GM23338 (cell line): ENCODE results near the gene MFAP4. TPM values are rescaled to one million over a fixed set of nuclear protein-coding genes. Genes with fewer than 3 reads are reported as not detected.

Source experiments
- ATAC-seq: fragments of 200-7000 bp; cut with Tn5 transposase; 3 replicates; pipeline ENCODE4 v1.9.1; 2020
- DNase-seq: peaks from one replicate; pipeline ENCODE4 v3.0.0-alpha.2; 2015; ENCODE audit warnings: low spot score
- H2AFZ ChIP-seq: fragments of 200-600 bp; sonication (generic); 2 replicates; pipeline ENCODE4 v1.8.0; 2016; ENCODE audit warnings: antibody characterized with exemption, mild to moderate bottlenecking, moderate library complexity
- H3F3A ChIP-seq: fragments of 200-600 bp; sonication (generic); replicated peaks from 2 replicates; pipeline ENCODE4 v1.8.0; 2017; ENCODE audit warnings: antibody characterized with exemption, mixed run types, low read depth
- H3K27ac ChIP-seq: fragments of 200-600 bp; sonication (generic); 2 replicates; pipeline ENCODE4 v1.6.1; 2016; ENCODE audit warnings: low read depth
- H3K27me3 ChIP-seq: fragments of 200-600 bp; sonication (generic); 2 replicates; pipeline ENCODE4 v1.8.0; 2016; ENCODE audit warnings: mild to moderate bottlenecking, mixed run types, moderate library complexity; ENCODE audit not compliant: insufficient read depth
- H3K36me3 ChIP-seq: fragments of 200-600 bp; sonication (generic); 2 replicates; pipeline ENCODE4 v1.8.0; 2016; ENCODE audit warnings: mild to moderate bottlenecking; ENCODE audit not compliant: insufficient read depth
- H3K4me1 ChIP-seq: fragments of 200-600 bp; sonication (generic); 2 replicates; pipeline ENCODE4 v1.8.0; 2016; ENCODE audit warnings: mild to moderate bottlenecking, moderate library complexity; ENCODE audit not compliant: insufficient read depth
- H3K4me2 ChIP-seq: fragments of 200-600 bp; sonication (generic); 2 replicates; pipeline ENCODE4 v1.7.1; 2017; ENCODE audit warnings: mixed run types
- H3K4me3 ChIP-seq: fragments of 200-600 bp; sonication (generic); 2 replicates; pipeline ENCODE4 v1.6.1; 2016; ENCODE audit warnings: mixed run types
- H3K79me2 ChIP-seq: fragments of 200-600 bp; sonication (generic); replicated peaks from 2 replicates; pipeline ENCODE4 v1.8.0; 2017; ENCODE audit warnings: mild to moderate bottlenecking; ENCODE audit not compliant: insufficient read depth
- H3K9me2 ChIP-seq: fragments of 200-600 bp; sonication (generic); 2 replicates; pipeline ENCODE4 v1.8.0; 2017; ENCODE audit not compliant: insufficient read depth
- H4K20me1 ChIP-seq: fragments of 200-600 bp; sonication (generic); replicated peaks from 2 replicates; pipeline ENCODE4 v1.8.0; 2017; ENCODE audit warnings: mild to moderate bottlenecking; ENCODE audit not compliant: insufficient read depth
- H3K27ac Mint-ChIP-seq: 2 replicates; pipeline ENCODE4 v1.8.0; 2020; ENCODE audit warnings: inconsistent platforms, mild to moderate bottlenecking, moderate library complexity, mixed read lengths
- H3K27me3 Mint-ChIP-seq: 3 replicates; pipeline ENCODE4 v1.8.0; 2022; ENCODE audit warnings: low read depth, mild to moderate bottlenecking, moderate library complexity, mixed read lengths, inconsistent platforms; ENCODE audit not compliant: insufficient read depth, poor library complexity
- H3K36me3 Mint-ChIP-seq: 3 replicates; pipeline ENCODE4 v1.8.0; 2021; ENCODE audit warnings: low read depth, mild to moderate bottlenecking, inconsistent platforms, moderate library complexity, mixed read lengths
- H3K4me1 Mint-ChIP-seq: 3 replicates; pipeline ENCODE4 v1.8.0; 2020; ENCODE audit warnings: mild to moderate bottlenecking, inconsistent platforms, mixed read lengths
- H3K4me3 Mint-ChIP-seq: 3 replicates; pipeline ENCODE4 v1.8.0; 2021; ENCODE audit warnings: moderate library complexity, mild to moderate bottlenecking, inconsistent platforms, mixed read lengths
- H3K9me3 Mint-ChIP-seq: 3 replicates; pipeline ENCODE4 v1.8.0; 2020; ENCODE audit warnings: moderate library complexity, mild to moderate bottlenecking, inconsistent platforms, mixed read lengths
- EZH2phosphoT487 ChIP-seq: fragments of 200-600 bp; sonication (generic); IDR thresholded peaks from one replicate; pipeline ENCODE4 v1.8.1; 2018; ENCODE audit warnings: antibody characterized with exemption; ENCODE audit not compliant: unreplicated experiment
- POLR2AphosphoS5 ChIP-seq: IDR thresholded peaks from 2 replicates; pipeline ENCODE4 v1.6.1; 2016; ENCODE audit warnings: antibody characterized with exemption, low read depth
- STAT1 ChIP-seq: IDR thresholded peaks from one replicate; pipeline ENCODE4 v1.6.1; 2016; ENCODE audit warnings: antibody characterized with exemption; ENCODE audit not compliant: unreplicated experiment
- ZNF114 ChIP-seq: fragments of 250-450 bp; sonication (Bioruptor Pico); IDR thresholded peaks from 2 replicates; pipeline ENCODE4 v1.5.0; 2020; ENCODE audit warnings: mild to moderate bottlenecking, moderate library complexity
- ZNF331 ChIP-seq: fragments of 250-450 bp; sonication (Bioruptor Pico); IDR thresholded peaks from 2 replicates; pipeline ENCODE4 v1.5.0; 2020; ENCODE audit warnings: low read depth, mild to moderate bottlenecking, moderate library complexity
- polyA plus RNA-seq: library from polyadenylated mRNA; unstranded; fragments of >200 nt; fragmentation: Nextera tagmentation; extraction: Ambion mirVana; gene quantifications from 2 replicates; pipeline ENCODE4 v1.2.1, GENCODE V29; 2016
- total RNA-seq: library from RNA; depleted of rRNA; stranded (reverse); fragments of >200 nt; shearing (Covaris generic); gene quantifications from 2 replicates; pipeline ENCODE4 v1.2.3, GENCODE V29; 2014
- TF ChIP-seq, protein P1 (sequence below), 2 experiments: fragments of 200-600 bp in 1 of 2; sonication (generic) in 1 of 2; conservative IDR thresholded peaks; 2 replicates each; pipeline versions ENCODE4 v1.5.1 to v1.6.1; 2016 to 2017; ENCODE audit warnings: antibody characterized with exemption in 2 of 2, low read depth in 2 of 2, mild to moderate bottlenecking in 2 of 2, moderate library complexity in 1 of 2
- TF ChIP-seq, protein P2 (sequence below): IDR thresholded peaks from 2 replicates; pipeline ENCODE4 v1.6.1; 2016; ENCODE audit warnings: antibody characterized with exemption
- TF ChIP-seq, protein P3 (sequence below): IDR thresholded peaks from one replicate; pipeline ENCODE4 v1.6.1; 2018; ENCODE audit warnings: antibody characterized with exemption; ENCODE audit not compliant: unreplicated experiment

The MFAP4 gene
- total and polyA plus RNA-seq, 2 experiments from 2014 or later, result 7.7 to 9.7 TPM

DNA sequence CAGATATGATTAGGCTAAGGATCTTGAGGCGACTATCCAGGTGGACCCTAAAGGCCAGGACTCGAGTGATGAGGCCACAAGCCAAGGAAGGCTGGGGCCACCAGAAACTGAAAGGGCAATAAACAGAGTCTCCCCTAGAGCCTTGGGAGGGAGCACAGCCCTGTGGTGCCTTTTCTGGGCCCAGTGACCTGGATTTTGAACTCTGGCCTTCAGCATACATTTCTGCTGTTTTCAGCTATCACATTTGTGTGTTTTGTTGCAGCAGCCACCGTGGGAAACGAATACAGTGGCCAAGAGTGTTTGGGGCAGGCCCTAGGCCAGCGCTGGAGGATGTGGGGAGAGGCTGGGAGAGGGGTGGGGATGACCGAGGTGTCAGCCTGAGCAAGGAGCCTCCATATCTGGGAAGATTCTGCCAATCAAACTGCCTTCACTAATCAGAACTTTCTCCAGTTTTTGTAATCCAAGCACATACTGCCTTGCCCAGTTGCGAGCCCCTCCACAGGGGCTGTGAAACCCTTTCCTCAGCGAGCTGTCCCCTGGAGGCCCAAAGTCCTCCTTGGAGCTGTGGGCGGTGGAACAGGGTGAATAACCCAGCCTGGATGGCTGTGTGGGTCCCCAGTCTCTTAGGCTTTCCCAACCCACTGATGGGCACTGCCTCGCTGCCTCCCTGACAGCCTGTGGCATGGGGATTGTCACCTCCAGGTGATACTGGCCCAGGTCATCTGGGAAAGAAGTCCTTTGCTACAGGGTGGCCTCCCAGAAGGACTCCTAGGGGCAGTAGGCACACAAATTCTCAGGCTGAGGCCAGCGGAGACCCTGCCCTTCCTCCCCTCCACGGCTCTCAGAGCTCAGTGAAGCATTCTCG is 41.3 kb downstream of the MFAP4 start:
- no peak overlapping the region for H3K4me3 ChIP-seq
- H4K20me1 ChIP-seq, result no peaks in the 10 kb centered on the region
- peaks cover 11% of the 10 kb centered on the region for H3K27me3 Mint-ChIP-seq
- no peaks in the 10 kb centered on the region for H3F3A ChIP-seq
- peaks cover 7% of the 10 kb centered on the region for H3K4me1 ChIP-seq
- peaks cover 17% of the 10 kb centered on the region for H3K4me1 Mint-ChIP-seq
- H3K27me3 ChIP-seq, result no peaks in the 10 kb centered on the region
- no peak for TF ChIP-seq STAT1
- TF ChIP-seq ZNF114 (CRISPR knock-in tag), result no peak
- TF ChIP-seq, protein P1, sequence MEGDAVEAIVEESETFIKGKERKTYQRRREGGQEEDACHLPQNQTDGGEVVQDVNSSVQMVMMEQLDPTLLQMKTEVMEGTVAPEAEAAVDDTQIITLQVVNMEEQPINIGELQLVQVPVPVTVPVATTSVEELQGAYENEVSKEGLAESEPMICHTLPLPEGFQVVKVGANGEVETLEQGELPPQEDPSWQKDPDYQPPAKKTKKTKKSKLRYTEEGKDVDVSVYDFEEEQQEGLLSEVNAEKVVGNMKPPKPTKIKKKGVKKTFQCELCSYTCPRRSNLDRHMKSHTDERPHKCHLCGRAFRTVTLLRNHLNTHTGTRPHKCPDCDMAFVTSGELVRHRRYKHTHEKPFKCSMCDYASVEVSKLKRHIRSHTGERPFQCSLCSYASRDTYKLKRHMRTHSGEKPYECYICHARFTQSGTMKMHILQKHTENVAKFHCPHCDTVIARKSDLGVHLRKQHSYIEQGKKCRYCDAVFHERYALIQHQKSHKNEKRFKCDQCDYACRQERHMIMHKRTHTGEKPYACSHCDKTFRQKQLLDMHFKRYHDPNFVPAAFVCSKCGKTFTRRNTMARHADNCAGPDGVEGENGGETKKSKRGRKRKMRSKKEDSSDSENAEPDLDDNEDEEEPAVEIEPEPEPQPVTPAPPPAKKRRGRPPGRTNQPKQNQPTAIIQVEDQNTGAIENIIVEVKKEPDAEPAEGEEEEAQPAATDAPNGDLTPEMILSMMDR (conservative IDR thresholded peaks at IDR 0.05; ENCODE audit: low read depth in 2 of 2), result no peak
- no peak for TF ChIP-seq ZNF331 (CRISPR knock-in tag)
- no peak for TF ChIP-seq POLR2AphosphoS5
- TF ChIP-seq, protein P2, sequence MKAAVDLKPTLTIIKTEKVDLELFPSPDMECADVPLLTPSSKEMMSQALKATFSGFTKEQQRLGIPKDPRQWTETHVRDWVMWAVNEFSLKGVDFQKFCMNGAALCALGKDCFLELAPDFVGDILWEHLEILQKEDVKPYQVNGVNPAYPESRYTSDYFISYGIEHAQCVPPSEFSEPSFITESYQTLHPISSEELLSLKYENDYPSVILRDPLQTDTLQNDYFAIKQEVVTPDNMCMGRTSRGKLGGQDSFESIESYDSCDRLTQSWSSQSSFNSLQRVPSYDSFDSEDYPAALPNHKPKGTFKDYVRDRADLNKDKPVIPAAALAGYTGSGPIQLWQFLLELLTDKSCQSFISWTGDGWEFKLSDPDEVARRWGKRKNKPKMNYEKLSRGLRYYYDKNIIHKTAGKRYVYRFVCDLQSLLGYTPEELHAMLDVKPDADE, result no peak
- TF ChIP-seq, protein P3, sequence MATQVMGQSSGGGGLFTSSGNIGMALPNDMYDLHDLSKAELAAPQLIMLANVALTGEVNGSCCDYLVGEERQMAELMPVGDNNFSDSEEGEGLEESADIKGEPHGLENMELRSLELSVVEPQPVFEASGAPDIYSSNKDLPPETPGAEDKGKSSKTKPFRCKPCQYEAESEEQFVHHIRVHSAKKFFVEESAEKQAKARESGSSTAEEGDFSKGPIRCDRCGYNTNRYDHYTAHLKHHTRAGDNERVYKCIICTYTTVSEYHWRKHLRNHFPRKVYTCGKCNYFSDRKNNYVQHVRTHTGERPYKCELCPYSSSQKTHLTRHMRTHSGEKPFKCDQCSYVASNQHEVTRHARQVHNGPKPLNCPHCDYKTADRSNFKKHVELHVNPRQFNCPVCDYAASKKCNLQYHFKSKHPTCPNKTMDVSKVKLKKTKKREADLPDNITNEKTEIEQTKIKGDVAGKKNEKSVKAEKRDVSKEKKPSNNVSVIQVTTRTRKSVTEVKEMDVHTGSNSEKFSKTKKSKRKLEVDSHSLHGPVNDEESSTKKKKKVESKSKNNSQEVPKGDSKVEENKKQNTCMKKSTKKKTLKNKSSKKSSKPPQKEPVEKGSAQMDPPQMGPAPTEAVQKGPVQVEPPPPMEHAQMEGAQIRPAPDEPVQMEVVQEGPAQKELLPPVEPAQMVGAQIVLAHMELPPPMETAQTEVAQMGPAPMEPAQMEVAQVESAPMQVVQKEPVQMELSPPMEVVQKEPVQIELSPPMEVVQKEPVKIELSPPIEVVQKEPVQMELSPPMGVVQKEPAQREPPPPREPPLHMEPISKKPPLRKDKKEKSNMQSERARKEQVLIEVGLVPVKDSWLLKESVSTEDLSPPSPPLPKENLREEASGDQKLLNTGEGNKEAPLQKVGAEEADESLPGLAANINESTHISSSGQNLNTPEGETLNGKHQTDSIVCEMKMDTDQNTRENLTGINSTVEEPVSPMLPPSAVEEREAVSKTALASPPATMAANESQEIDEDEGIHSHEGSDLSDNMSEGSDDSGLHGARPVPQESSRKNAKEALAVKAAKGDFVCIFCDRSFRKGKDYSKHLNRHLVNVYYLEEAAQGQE, result no peak
- no peak for TF ChIP-seq EZH2phosphoT487
- no peaks in the 10 kb centered on the region for H3K9me2 ChIP-seq
- H3K4me3 Mint-ChIP-seq, result no peak overlapping the region
- H3K79me2 ChIP-seq, result no peaks in the 10 kb centered on the region
- no peak overlapping the region for H3K27ac ChIP-seq
- no peak overlapping the region for H3K27ac Mint-ChIP-seq
- peaks cover 5% of the 10 kb centered on the region; the same call in 2 of the 3 replicates for H3K36me3 Mint-ChIP-seq
- no peaks in the 10 kb centered on the region for H3K36me3 ChIP-seq
- no peak overlapping the region for H3K4me2 ChIP-seq
- no peak for ATAC-seq
- no peak for DNase-seq
- H2AFZ ChIP-seq, result no peak overlapping the region
- H3K9me3 Mint-ChIP-seq, result no peaks in the 10 kb centered on the region; the same call in 2 of the 3 replicates
